Body of pancreas (tissue), 4 donors: ENCODE data around the gene CYP11A1. TPM values are rescaled to one million over a fixed set of nuclear protein-coding genes. Genes with fewer than 3 reads are reported as not detected.

Experiments
- ATAC-seq: fragments of 150-250 bp; one replicate; pipeline ENCODE4 v1.9.1; 2016
- DNase-seq, 4 donors: peaks; one replicate each; pipeline ENCODE4 v3.0.0-alpha.2; 2019
- H3K27ac ChIP-seq, 4 donors: fragments of 200-600 bp; sonication (generic); 1 replicate in 3 of 4; 2 replicates in 1 of 4; pipeline versions ENCODE4 v1.5.1 to v1.6.1; 2016 to 2019; ENCODE audit warnings: mild to moderate bottlenecking in 1 of 4, mixed read lengths in 1 of 4, moderate library complexity in 1 of 4
- H3K27me3 ChIP-seq, 2 donors: fragments of 200-600 bp; sonication (generic); one replicate each; pipeline ENCODE4 v1.6.0; 2016; ENCODE audit warnings: mild to moderate bottlenecking in 1 of 2
- H3K36me3 ChIP-seq, 2 donors: fragments of 200-600 bp; sonication (generic); replicated peaks in 1 of 2; 2 replicates each; pipeline ENCODE4 v1.5.1; 2016; ENCODE audit warnings: low read depth in 2 of 2; ENCODE audit not compliant: insufficient read depth in 1 of 2
- H3K4me1 ChIP-seq: fragments of 200-600 bp; sonication (generic); one replicate; pipeline ENCODE4 v1.6.0; 2016
- H3K4me3 ChIP-seq, 2 donors: fragments of 200-600 bp; sonication (generic); 1 replicate in 1 of 2; 2 replicates in 1 of 2; pipeline ENCODE4 v1.5.1; 2016 to 2019
- H3K9me3 ChIP-seq, 3 donors: fragments of 200-600 bp; sonication (generic); 1 replicate in 2 of 3; 2 replicates in 1 of 3; pipeline ENCODE4 v1.5.1; 2016
- POLR2A ChIP-seq, 3 donors: fragments of 450-650 bp; IDR thresholded peaks; one replicate each; pipeline ENCODE4 v1.6.1; 2016; ENCODE audit warnings: antibody characterized with exemption in 3 of 3, mild to moderate bottlenecking in 2 of 3
- WGBS, 2 donors: methylation state at CpG; one replicate each; pipeline ENCODE4 v1.1.5; 2017; 5-methylcytosine and 5-hydroxymethylcytosine counted together
- intact Hi-C: fragments of 100-400 bp; cut with DNase I; formaldehyde crosslinking; loops from one replicate; pipeline ENCODE4 v1.15.1; 2023
- total RNA-seq, 2 donors: library from RNA; depleted of rRNA; stranded (reverse); fragments of >200 nt; gene quantifications; one replicate each; pipeline ENCODE4 v1.1.0, GENCODE V29; 2016
- TF ChIP-seq, protein P1 (sequence below), 7 experiments: fragments of 450-650 bp in 4 of 7; fragments of 200-600 bp in 3 of 7; sonication (generic) in 3 of 7; IDR thresholded peaks; one replicate each; pipeline ENCODE4 v1.5.1; 2016 to 2019; ENCODE audit warnings: antibody characterized with exemption in 7 of 7

The CYP11A1 gene
- total RNA-seq, 2 donors from 2014 or later: 0.26 to 0.99 TPM

DNA sequence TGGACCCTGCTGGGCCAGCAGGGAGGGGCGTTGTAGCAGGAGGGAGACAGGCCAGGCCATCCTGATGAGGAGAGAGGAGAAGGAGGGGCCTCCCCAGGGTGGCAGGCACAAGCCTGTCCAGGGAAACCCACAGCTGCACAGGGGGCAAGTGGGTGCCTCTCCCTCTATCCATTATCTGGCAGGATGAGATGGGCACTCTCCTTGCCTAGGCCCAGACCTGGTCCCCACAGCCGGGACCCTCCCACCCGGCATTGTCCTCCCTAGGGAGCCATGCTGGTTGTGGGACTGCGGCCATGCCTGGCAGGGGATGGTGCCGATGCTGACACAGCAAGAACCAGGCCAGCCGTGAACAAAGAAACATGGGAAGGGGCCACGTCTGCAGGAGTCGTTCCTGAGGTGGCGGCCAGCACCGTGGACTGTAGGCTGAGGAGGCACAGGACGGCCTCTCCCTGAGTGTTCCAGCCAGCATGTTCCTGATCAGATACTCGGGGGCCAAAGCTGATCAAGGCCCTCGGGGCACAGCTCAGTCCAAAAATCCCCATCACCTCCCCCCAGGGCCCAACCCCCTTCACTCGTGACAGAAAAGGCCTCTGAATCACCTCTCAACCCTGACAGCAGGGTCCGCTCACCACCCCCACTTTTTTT lies 19.2 kb upstream of the CYP11A1 start:
- TF ChIP-seq, protein P1, sequence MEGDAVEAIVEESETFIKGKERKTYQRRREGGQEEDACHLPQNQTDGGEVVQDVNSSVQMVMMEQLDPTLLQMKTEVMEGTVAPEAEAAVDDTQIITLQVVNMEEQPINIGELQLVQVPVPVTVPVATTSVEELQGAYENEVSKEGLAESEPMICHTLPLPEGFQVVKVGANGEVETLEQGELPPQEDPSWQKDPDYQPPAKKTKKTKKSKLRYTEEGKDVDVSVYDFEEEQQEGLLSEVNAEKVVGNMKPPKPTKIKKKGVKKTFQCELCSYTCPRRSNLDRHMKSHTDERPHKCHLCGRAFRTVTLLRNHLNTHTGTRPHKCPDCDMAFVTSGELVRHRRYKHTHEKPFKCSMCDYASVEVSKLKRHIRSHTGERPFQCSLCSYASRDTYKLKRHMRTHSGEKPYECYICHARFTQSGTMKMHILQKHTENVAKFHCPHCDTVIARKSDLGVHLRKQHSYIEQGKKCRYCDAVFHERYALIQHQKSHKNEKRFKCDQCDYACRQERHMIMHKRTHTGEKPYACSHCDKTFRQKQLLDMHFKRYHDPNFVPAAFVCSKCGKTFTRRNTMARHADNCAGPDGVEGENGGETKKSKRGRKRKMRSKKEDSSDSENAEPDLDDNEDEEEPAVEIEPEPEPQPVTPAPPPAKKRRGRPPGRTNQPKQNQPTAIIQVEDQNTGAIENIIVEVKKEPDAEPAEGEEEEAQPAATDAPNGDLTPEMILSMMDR (IDR thresholded peaks at IDR 0.05): no peak
- no peak for TF ChIP-seq POLR2A (IDR thresholded peaks at IDR 0.05)
- Histone ChIP-seq H3K4me3 (no peak overlapping the region), H3K36me3 (no peaks in the 10 kb centered on the region), H3K27ac (no peak overlapping the region), H3K9me3 (no peaks in the 10 kb centered on the region), H3K27me3 (no peaks in the 10 kb centered on the region), H3K4me1 (no peaks in the 10 kb centered on the region)
- 70 to 75% methylated on average over 13 to 15 of the region's 15 CpGs for WGBS, 2 donors
- DNase-seq: no peak
- no peak for ATAC-seq
- intact Hi-C loops: loop anchor here (10.0 kb wide), 1 partner anchor 378 kb away; no protein-coding TSS in a partner anchor

DNA sequence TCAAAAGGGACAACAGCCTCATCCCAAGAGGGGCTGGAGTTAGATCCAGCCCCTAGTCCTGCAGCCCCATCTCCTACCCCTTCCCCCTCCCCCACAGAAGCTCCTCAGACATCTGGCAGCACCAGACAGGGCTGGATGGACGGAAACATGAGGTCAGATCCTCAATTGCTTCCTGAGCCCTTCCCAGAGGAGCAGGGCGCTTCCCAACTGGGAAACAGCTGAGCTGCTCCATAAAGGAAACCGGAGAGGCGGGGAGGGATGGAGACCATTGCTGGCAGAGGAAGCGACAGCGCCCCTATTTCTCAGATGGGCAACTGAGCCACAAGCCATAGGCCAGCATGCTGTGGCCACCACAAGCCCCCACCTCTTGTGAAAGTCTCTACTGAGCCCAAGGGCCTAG lies 18.3 kb upstream of the CYP11A1 start:
- no peak for DNase-seq
- 66 to 82% methylated on average over 2 to 6 of the region's 6 CpGs for WGBS, 2 donors
- no peaks in the 10 kb centered on the region for H3K9me3 ChIP-seq
- H3K27me3 ChIP-seq: no peaks in the 10 kb centered on the region
- no peaks in the 10 kb centered on the region for H3K36me3 ChIP-seq
- H3K4me1 ChIP-seq: no peaks in the 10 kb centered on the region
- intact Hi-C loops: loop anchor here (10.0 kb wide), 1 partner anchor 379 kb away; no protein-coding TSS in a partner anchor
- H3K4me3 ChIP-seq: no peak overlapping the region
- H3K27ac ChIP-seq: no peak overlapping the region
- no peak for ATAC-seq
- TF ChIP-seq, protein P1 (IDR thresholded peaks at IDR 0.05): no peak
- TF ChIP-seq POLR2A (IDR thresholded peaks at IDR 0.05): no peak

DNA sequence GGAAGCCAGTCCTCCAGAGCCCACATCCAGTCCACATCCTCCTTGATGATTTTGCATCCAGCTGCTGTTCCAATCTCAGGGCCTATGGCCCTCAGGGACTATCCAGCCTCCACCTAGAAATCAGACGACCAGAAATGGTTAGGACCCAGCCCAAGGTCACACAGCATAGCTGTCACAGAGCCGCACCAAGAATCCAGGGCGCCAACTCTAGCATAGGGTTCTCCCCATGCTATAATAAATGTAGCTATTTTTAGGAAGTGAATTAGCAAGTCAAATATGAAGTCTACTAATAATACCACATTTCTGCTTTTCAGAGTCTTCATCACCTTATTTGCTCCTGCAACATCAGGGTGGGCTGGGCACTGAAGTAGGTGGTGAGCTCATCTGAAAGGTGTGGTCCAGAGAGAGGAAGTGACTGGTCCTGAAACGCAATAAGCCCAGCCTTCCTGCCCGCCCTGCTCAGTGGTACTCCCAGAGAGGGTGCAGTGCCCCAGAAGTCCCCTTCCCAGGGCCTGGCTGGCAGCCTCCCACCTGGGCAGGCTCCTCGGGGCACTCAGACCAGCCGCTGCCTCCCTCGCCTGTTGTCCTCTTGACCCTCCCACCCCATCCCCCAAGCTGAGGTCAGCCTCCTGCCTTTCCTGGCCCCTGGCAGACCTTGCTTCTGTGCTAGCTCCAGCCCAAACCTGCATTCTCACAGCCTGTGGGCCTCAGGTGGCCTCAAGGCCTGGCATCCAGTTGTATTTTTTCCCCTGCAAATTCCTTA lies 17.6 kb upstream of the CYP11A1 start:
- H3K36me3 ChIP-seq: no peaks in the 10 kb centered on the region
- H3K27ac ChIP-seq: no peak overlapping the region
- DNase-seq: no peak
- H3K9me3 ChIP-seq: no peaks in the 10 kb centered on the region
- intact Hi-C loops: loop anchor here (5.0 to 10.0 kb wide), 2 partner anchors 57 to 380 kb away; no protein-coding TSS in a partner anchor
- 53 to 93% methylated on average over 3 to 8 of the region's 8 CpGs for WGBS, 2 donors
- no peaks in the 10 kb centered on the region for H3K27me3 ChIP-seq
- TF ChIP-seq POLR2A (IDR thresholded peaks at IDR 0.05): no peak
- TF ChIP-seq, protein P1 (IDR thresholded peaks at IDR 0.05): no peak
- no peak for ATAC-seq
- H3K4me1 ChIP-seq: no peaks in the 10 kb centered on the region
- H3K4me3 ChIP-seq: no peak overlapping the region

DNA sequence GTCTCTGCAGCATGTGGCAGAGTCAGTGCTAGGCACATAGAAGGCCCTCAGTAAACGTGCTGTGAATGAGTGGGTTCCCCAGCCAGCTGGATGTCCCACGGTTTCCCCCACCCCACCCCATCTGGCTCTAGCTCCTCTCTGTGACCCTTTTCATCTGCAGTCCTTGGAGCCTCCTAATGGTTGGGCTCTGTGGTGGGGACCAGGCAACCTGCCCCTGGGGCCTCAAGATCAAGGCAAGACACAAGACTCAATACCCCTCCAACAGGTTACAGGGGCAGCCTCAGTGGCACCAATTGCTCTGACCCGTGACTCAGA lies 17.1 kb upstream of the CYP11A1 start:
- 17 to 34% methylated on average over 2 to 3 of the region's 3 CpGs for WGBS, 2 donors

More for the DNA sequence above, 17.1 kb upstream of the CYP11A1 start:
- Histone ChIP-seq H3K27me3 (no peaks in the 10 kb centered on the region), H3K4me3 (no peak overlapping the region), H3K4me1 (no peaks in the 10 kb centered on the region), H3K9me3 (no peaks in the 10 kb centered on the region), H3K36me3 (no peaks in the 10 kb centered on the region), H3K27ac (no peak overlapping the region)
- intact Hi-C loops: loop anchor here (5.0 to 10.0 kb wide), 2 partner anchors 58 to 380 kb away; no protein-coding TSS in a partner anchor
- TF ChIP-seq, protein P1 (IDR thresholded peaks at IDR 0.05): no peak
- TF ChIP-seq POLR2A (IDR thresholded peaks at IDR 0.05): no peak
- no peak for ATAC-seq
- no peak for DNase-seq
